ENCODE measurements around the gene FOXF2. TPM values are rescaled to one million over a fixed set of nuclear protein-coding genes. Genes with fewer than 3 reads are reported as not detected.

Gene FOXF2
- total and polyA plus RNA-seq, 10 of the 15 experiments (the other 5 are each of a cell fraction or from before 2014, with no cell fraction given): not detected

- no peak overlapping the region for H3K27ac ChIP-seq (ENCODE audit: control insufficient read depth, insufficient read depth)
- peaks cover 2% of the 10 kb centered on the region; the same call in 2 of the 3 replicates for H3K9me3 ChIP-seq (replicated peaks; ENCODE audit: control insufficient read depth, insufficient read depth, low read length)
- 85% methylated on average over 3 of the region's 3 CpGs for WGBS (ENCODE audit: insufficient coverage, insufficient replicate concordance, low lambda C conversion rate, missing lambda C conversion rate)
- no peaks in the 10 kb centered on the region for H3K79me2 ChIP-seq (ENCODE audit: control insufficient read depth, insufficient read depth, low read length)
- RAD21 ChIA-PET (ENCODE audit: unreplicated experiment): no interaction called here
- no peak for DNase-seq (ENCODE audit: low read depth, low spot score)
- no peak for FAIRE-seq
- no peak overlapping the region for H2AFZ ChIP-seq (ENCODE audit: control insufficient read depth, low read depth, low read length)
- no peaks in the 10 kb centered on the region for H3K4me1 ChIP-seq (ENCODE audit: control insufficient read depth, insufficient read depth, low read length)
- no TSS peak for BruUV-seq (replicated peaks)
- SMC1A ChIA-PET (ENCODE audit: uncharacterized antibody, unreplicated experiment): no interaction called here
- TF ChIP-seq SMAD5 (IDR thresholded peaks at IDR 0.05; ENCODE audit: low read depth): no peak
- no peak for TF ChIP-seq HSF1 (IDR thresholded peaks at IDR 0.05; ENCODE audit: low read depth, low read length)
- POLR2A ChIA-PET: no interaction called here
- in situ Hi-C loops (cut with MboI) (no loop called here), intact Hi-C loops (cut with micrococcal nuclease; ENCODE audit: unreplicated experiment) (no loop called here)
- no peak overlapping the region for H3K4me3 ChIP-seq
- CTCF ChIA-PET: no interaction called here
- no peaks in the 10 kb centered on the region for H4K20me1 ChIP-seq (ENCODE audit: control insufficient read depth, insufficient read depth)
- H3K9ac ChIP-seq (ENCODE audit: control insufficient read depth, insufficient read depth, low read length): no peak overlapping the region
- no peak overlapping the region for H3K4me2 ChIP-seq (ENCODE audit: control insufficient read depth, insufficient read depth)
- ATAC-seq: no peak
- H3K27me3 ChIP-seq (replicated peaks in 1 of 2; ENCODE audit: control insufficient read depth in 2 of 2, insufficient read depth in 2 of 2, low read length in 1 of 2): no peaks in the 10 kb centered on the region; a peak in 2 of 4 replicates
- H3K36me3 ChIP-seq (ENCODE audit: control insufficient read depth in 2 of 2, insufficient read depth in 2 of 2, low read length in 1 of 2): no peaks in the 10 kb centered on the region
Measured at GRCh38 chr6:1347161-1347560, 42.2 kb upstream of the FOXF2 start.

- ATAC-seq: no peak
- DNase-seq (ENCODE audit: low read depth, low spot score): no peak
- no peaks in the 10 kb centered on the region; a peak in 2 of 4 replicates for H3K27me3 ChIP-seq (replicated peaks in 1 of 2; ENCODE audit: control insufficient read depth in 2 of 2, insufficient read depth in 2 of 2, low read length in 1 of 2)
- ChIA-PET CTCF (no interaction called here), SMC1A (ENCODE audit: uncharacterized antibody, unreplicated experiment) (interaction anchor here (0.6 kb wide), 1 partner anchor 424 kb away, joined by 3 read pairs; no protein-coding TSS in a partner anchor), RAD21 (ENCODE audit: unreplicated experiment) (no interaction called here), POLR2A (no interaction called here)
- H3K4me2 ChIP-seq (ENCODE audit: control insufficient read depth, insufficient read depth): no peak overlapping the region
- no peak overlapping the region for H3K4me3 ChIP-seq
- no peaks in the 10 kb centered on the region for H3K4me1 ChIP-seq (ENCODE audit: control insufficient read depth, insufficient read depth, low read length)
- FAIRE-seq: no peak
- in situ Hi-C loops (cut with MboI): no loop called here
- H3K79me2 ChIP-seq (ENCODE audit: control insufficient read depth, insufficient read depth, low read length): no peaks in the 10 kb centered on the region
- H3K9me3 ChIP-seq (replicated peaks; ENCODE audit: control insufficient read depth, insufficient read depth, low read length): peaks cover 3% of the 10 kb centered on the region; the same call in 2 of the 3 replicates
- TF ChIP-seq RCOR1 (conservative IDR thresholded peaks at IDR 0.05; ENCODE audit: low read depth, low read length) (no peak), YBX1 (IDR thresholded peaks at IDR 0.05) (no peak), ATF3 (IDR thresholded peaks at IDR 0.05; ENCODE audit: borderline replicate concordance, extremely low read depth, low read depth, low read length) (no peak), EGR1 (IDR thresholded peaks at IDR 0.05; ENCODE audit: borderline replicate concordance in 1 of 2, low read depth in 2 of 2, low read length in 2 of 2) (no peak), SMARCA5 (IDR thresholded peaks at IDR 0.05) (no peak), IRF5 (IDR thresholded peaks at IDR 0.05; ENCODE audit: borderline replicate concordance) (no peak), RELA (IDR thresholded peaks at IDR 0.05; ENCODE audit: borderline replicate concordance, partially characterized antibody) (no peak)
- intact Hi-C loops (cut with micrococcal nuclease; ENCODE audit: unreplicated experiment): no loop called here
- no TSS peak for BruUV-seq (replicated peaks)
- no peak overlapping the region for H3K27ac ChIP-seq (ENCODE audit: control insufficient read depth, insufficient read depth)
- no peak overlapping the region for H3K9ac ChIP-seq (ENCODE audit: control insufficient read depth, insufficient read depth, low read length)
- 86% methylated on average over 1 of the region's 1 CpG for WGBS (ENCODE audit: insufficient coverage, insufficient replicate concordance, low lambda C conversion rate, missing lambda C conversion rate)
- no peak overlapping the region for H2AFZ ChIP-seq (ENCODE audit: control insufficient read depth, low read depth, low read length)
- H3K36me3 ChIP-seq (ENCODE audit: control insufficient read depth in 2 of 2, insufficient read depth in 2 of 2, low read length in 1 of 2): no peaks in the 10 kb centered on the region
- H4K20me1 ChIP-seq (ENCODE audit: control insufficient read depth, insufficient read depth): no peaks in the 10 kb centered on the region
Measured at GRCh38 chr6:1348675-1349074, 40.7 kb upstream of the FOXF2 start.
